Stimulated activated CD8-positive, alpha-beta memory T cell treated with anti-CD3 and anti-CD28 coated beads, Interleukin-4, amount 100 ng/mL, for 24 hours (primary cell): ENCODE results near the gene MAP3K5.
"Not testable (repeated sequence)": the region's sequence is repeated elsewhere in the genome, so short reads cannot be mapped to it uniquely, and the experiment has no call there.

Experiments used
- DNase-seq: peaks from one replicate; pipeline ENCODE4 v3.0.0-alpha.2; 2020; ENCODE audit warnings: low read depth

Gene MAP3K5

GRCh38 chr6:136772685-136773472 is 19.4 kb downstream of the MAP3K5 start:
- no peak for DNase-seq

DNA sequence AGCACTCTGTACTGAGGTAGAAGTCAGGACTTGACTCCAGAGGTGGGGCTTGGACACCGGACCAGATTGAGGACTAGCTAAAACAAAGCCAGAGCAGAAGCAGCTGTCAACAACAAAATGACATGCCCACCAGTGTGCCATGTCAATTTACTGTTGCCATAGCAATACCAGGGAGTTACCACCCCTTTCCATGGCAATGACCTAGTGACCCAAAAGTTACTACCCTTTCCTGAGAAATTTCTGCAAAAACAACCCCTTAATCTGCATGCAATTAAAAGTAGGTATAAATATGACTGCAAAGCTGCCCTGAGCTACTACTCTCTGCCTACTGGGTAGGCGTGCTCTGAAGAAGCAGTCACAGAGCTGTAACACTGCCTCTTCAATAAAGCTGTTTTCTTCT is 21.0 kb downstream of the MAP3K5 start:
- DNase-seq: no peak

GRCh38 chr6:136769759-136770158 is 22.5 kb downstream of the MAP3K5 start:
- no peak for DNase-seq

- DNase-seq: no peak
These were observed 23.2 kb downstream of the MAP3K5 start for GRCh38 chr6:136769124-136769523.

GRCh38 chr6:136767570-136768309 is 24.5 kb downstream of the MAP3K5 start:
- no peak for DNase-seq

DNA sequence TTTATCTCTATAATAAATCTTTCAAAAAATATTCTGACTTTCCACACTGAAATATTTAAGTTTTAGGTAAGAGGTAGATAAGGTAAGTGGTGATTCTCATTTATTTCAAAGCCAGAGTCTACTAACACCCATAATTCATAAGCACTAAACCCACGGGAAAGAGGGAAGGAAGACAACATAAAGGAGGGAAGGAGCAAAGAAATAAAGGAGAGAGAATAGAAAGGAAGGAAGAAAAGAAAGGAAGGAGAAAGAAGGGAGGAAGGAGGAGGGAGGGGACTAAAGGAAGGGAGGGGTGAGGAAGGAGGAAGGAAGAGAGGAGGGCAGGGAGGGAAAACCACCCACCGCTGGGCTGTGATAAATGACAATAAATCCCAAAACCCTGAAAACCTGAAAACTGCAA is 25.2 kb downstream of the MAP3K5 start:
- no peak for DNase-seq

GRCh38 chr6:136766274-136766673 is 26.0 kb downstream of the MAP3K5 start:
- DNase-seq: no peak

GRCh38 chr6:136764517-136764993 is 27.7 kb downstream of the MAP3K5 start:
- DNase-seq: no peak

DNA sequence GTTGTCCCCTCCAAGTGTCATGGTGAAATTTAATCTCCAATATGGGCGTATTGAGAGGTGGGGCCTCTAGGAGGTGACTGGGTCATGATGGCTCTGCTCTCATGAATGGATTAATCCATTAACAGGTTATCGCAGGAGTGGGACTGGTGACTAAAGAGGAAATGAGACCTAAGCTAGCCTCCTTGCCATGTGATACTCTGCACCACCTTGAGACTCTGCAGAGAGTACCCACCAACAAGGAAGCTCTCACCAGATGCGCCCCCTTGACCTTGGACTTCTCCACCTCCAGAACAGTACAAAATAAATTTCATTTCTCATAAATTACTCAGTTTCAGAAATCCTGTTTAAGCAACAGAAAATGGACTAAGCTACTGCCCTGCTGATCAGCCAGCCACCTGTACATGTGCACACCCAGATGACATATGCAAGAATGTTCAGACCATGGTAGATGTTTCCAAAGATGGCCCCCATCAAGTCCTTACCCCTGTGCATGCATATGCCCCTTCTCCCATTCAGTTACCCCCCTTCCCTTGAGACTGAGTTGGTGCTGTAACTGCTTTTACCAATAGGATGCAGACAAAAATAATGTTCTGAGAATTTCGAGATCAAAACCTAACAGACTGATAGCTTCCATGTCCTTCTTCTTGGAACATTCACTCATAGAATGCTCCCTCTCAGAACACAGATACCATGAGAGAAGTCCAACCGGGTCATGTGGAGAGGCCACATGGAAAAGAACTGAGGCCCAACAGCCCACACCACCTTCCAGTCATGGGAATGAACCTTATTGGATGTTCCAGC is 28.4 kb downstream of the MAP3K5 start:
- DNase-seq: no peak

DNA sequence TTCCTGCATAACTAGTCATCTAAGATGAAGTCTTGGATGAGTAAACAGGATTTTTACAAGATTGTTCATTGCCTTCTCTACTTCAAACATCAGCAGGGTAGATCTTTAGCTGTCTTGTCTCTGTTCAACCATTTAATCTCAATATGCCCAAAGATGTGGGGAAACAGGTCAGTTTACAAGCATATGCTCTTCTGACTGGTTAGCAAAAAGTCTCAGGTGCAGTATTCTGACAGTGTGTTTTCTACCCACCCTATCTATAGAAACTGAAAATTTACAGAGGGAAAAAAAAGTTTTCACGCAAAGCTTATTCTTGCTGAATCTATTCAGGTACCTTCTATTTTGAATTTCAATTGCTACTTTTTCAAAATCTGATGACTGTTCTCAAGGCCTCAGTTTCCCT is 29.0 kb downstream of the MAP3K5 start:
- DNase-seq: no peak

- DNase-seq: no peak
These were observed 30.0 kb downstream of the MAP3K5 start for GRCh38 chr6:136762022-136762975.

DNA sequence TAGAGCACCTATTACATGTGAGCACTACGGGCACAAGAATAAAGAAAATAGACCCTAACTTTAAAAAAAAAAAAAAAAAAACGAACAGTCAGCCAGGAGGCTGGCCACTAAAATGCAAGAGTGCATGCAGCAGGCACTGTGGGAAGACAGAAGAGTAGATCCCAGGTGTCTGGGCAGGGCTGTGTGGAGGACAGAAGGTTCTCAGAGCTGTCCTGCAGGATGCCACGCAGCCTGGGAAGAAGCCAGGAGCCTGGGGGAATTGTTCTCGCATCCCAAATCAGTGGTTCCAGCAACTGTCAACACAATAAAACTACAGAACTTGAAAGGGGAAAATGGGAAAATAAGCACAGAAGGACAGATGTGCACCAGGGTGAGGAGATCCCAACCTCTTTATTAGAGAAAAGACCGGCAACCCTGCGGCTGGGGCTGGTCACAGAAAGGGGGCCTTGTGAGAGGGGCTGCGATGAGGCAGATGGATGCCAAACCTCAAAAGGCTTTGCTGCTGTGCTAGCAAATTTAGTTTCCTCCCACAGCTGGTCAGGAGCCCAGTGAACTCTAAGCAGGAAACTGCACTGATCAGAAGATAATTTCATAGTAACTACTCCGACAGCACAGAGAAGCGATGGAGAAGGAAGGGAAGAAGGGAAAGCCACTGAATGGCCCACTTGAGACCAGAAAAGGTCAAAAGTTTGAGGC is 30.9 kb downstream of the MAP3K5 start:
- no peak for DNase-seq

DNA sequence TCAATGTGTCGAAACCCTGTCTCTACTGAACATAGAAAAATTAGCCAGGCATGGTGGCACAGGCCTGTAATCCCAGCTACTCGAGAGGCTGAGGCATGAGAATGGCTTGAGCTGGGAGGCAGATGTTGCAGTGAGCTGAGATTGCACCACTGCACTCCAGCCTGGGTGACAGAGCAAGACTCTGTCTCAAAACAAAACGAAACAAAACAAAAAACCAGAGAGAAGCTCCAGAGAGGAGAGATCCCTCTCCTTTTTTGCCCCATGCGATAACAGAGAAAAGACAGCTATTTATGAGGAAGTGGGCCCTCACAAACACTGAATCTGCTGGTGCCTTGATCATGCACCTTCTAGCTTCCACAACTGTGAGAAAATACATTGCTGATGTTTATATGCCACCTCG is 31.5 kb downstream of the MAP3K5 start:
- not testable (repeated sequence) for DNase-seq

GRCh38 chr6:136757150-136757549 is 35.1 kb downstream of the MAP3K5 start:
- DNase-seq: no peak

GRCh38 chr6:136754820-136755219 is 37.5 kb downstream of the MAP3K5 start:
- no peak for DNase-seq

DNA sequence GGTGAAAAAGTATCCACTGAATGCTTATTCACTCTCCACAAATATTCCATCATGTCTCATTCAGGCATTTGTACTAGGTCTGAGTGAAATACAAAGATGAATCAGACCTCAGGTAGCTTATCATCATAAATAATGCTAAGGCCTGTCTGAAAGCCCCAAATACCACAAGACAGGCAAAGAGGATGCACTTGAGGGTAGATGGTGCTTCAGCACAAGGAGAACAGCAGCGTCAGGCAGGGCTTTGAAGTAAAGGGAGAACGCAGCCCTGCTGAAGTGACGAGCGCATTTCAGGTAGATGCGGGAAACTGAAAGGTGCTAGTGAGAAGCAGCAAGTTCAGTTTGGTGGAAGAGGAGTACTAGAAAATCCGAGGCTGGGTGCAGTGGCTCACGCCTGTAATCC is 38.7 kb downstream of the MAP3K5 start:
- DNase-seq: no peak

DNA sequence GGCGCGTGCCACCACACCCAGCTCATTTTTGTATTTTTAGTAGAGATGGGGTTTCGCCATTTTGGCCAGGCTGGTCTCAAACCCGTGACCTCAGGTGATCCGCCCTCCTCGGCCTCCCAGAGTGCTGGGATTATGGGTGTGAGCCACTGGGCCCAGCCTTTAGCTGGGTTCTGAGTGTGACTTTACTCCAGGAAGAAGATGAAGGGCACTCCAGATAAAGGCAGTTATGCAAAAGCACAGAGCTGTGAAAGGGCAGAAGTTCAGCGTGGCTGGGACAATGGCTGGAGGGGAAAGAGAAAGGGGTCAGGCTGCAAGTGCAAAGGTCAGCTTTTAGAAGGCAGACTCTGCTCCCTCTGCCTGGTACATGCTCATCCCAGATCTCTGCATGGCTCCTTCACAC is 39.7 kb downstream of the MAP3K5 start:
- no peak for DNase-seq

DNA sequence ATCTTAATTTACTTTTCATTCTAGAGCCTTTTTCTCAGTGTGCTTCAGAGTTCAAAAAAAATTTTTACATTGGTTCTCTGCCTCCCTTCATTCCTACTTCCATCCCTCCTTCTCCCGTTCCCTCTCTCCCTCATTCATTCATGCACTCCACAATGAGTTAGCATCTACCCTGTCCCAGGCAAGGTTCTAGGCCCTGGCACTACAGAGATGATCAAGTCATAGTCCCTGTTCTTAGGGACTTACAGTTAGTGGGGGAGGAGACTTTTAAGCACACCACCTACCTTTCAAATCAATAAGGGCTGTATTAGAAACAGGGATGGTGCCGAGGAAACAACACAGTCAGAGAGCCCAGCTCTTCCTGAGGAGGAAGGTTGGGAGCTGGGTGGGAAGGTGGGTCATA is 40.3 kb downstream of the MAP3K5 start:
- DNase-seq: no peak

GRCh38 chr6:136751522-136751956 is 40.7 kb downstream of the MAP3K5 start:
- no peak for DNase-seq

- DNase-seq: no peak
These were observed 41.4 kb downstream of the MAP3K5 start for GRCh38 chr6:136750696-136751521.
